Heart left ventricle (tissue), 16 donors: ENCODE data around the gene ABCC11. TPM values are rescaled to one million over a fixed set of nuclear protein-coding genes. Genes with fewer than 3 reads are reported as not detected.

Experiments used
- ATAC-seq, 4 donors: fragments of 200-7000 bp; cut with Tn5 transposase; one replicate each; pipeline ENCODE4 v1.9.1; 2020 to 2022; ENCODE audit warnings: moderate library complexity in 4 of 4, mild to moderate bottlenecking in 3 of 4, moderate number of reproducible peaks in 1 of 4
- DNase-seq, 5 donors: peaks; one replicate each; pipeline ENCODE4 v3.0.0-alpha.2; 2020
- H3K27ac ChIP-seq, 12 donors: fragments of 200-600 bp; sonication (generic) in 4 of 12; one replicate each; pipeline versions ENCODE4 v1.5.0 to v1.8.0; 2016 to 2022; ENCODE audit warnings: mild to moderate bottlenecking in 2 of 12
- H3K27me3 ChIP-seq, 9 donors: fragments of 200-600 bp; sonication (generic) in 2 of 9; one replicate each; pipeline versions ENCODE4 v1.5.1 to v1.8.0; 2016 to 2022; ENCODE audit warnings: mild to moderate bottlenecking in 3 of 9
- H3K36me3 ChIP-seq, 9 donors: fragments of 200-600 bp; sonication (generic) in 2 of 9; one replicate each; pipeline versions ENCODE4 v1.5.0 to v1.8.0; 2018 to 2022; ENCODE audit warnings: mild to moderate bottlenecking in 2 of 9
- H3K4me1 ChIP-seq, 12 donors: fragments of 200-600 bp; sonication (generic) in 4 of 12; one replicate each; pipeline versions ENCODE4 v1.5.0 to v1.8.0; 2016 to 2022; ENCODE audit warnings: mild to moderate bottlenecking in 3 of 12
- H3K4me3 ChIP-seq, 12 donors: fragments of 200-600 bp; sonication (generic) in 4 of 12; one replicate each; pipeline versions ENCODE4 v1.5.0 to v1.8.0; 2017 to 2022; ENCODE audit warnings: mild to moderate bottlenecking in 9 of 12, moderate library complexity in 4 of 12
- H3K9me3 ChIP-seq, 12 donors: fragments of 200-600 bp; sonication (generic) in 4 of 12; one replicate each; pipeline versions ENCODE4 v1.5.0 to v1.8.0; 2016 to 2022; ENCODE audit warnings: mild to moderate bottlenecking in 1 of 12
- CTCF ChIP-seq, 12 donors: fragments of 200-600 bp; sonication (generic) in 4 of 12; IDR thresholded peaks; one replicate each; pipeline versions ENCODE4 v1.5.0 to v1.8.0; 2018 to 2022; ENCODE audit warnings: antibody characterized with exemption in 12 of 12, mild to moderate bottlenecking in 5 of 12
- POLR2A ChIP-seq, 2 donors: fragments of 450-650 bp; IDR thresholded peaks; one replicate each; pipeline ENCODE4 v1.6.1; 2017; ENCODE audit warnings: antibody characterized with exemption in 2 of 2, mild to moderate bottlenecking in 2 of 2, moderate library complexity in 2 of 2
- WGBS, 4 donors: extraction: QIAGEN DNeasy Blood & Tissue Kit in 2 of 4; methylation state at CpG; one replicate each; pipeline versions ENCODE4 v1.1.5 to v1.1.7; 2013 to 2018; 5-methylcytosine and 5-hydroxymethylcytosine counted together
- intact Hi-C, 10 donors: fragments of 100-400 bp; cut with DNase I; formaldehyde crosslinking; loops; one replicate each; pipeline versions ENCODE4 v1.11.1 to v1.14.2; 2022
- polyA plus RNA-seq, 2 donors: library from polyadenylated mRNA; stranded (reverse); fragments of 200-250 nt; gene quantifications; one replicate each; pipeline ENCODE4 v1.2.3, GENCODE V29; 2013
- total RNA-seq, 9 donors: library from RNA; depleted of rRNA in 2 of 9; stranded (reverse); fragments of >200 nt in 2 of 9; fragmentation: NEBNext Ultra II Directional in 3 of 9; extraction: Animal tissue kit (Norgen Biotek cat#: 25700) in 3 of 9; gene quantifications; one replicate each; pipeline versions ENCODE4 v1.1.0 to v1.2.4, GENCODE V29; 2016 to 2023
- donor health status: ischemic (EF 13 %, LVEDD 7.1; RV severe dilation, severe dysfunction).
- donor health status: healthy with polysubstance abuse.
- donor health status: DM: no; HTN: yes; CAD: no.
- donor health status: DM: no; HTN: no; CAD: no.
- donor health status: ischemic (EF 25% LVEDD 6.9; RV normal size, moderate dysfunction).
- donor health status: ischemic (EF 25% LVEDD 5.7; RV mildly dilated, moderate dysfunction).
- donor health status: healthy.
- donor health status: DM: yes; HTN: yes; CAD: no.
- donor health status: ischemic (EF 35%, LVEDD 5.7; RV mildly dilated, moderate dysfunction).
- donor health status: nonischemic (EF 11% LVEDD 7.7; RV severe dilation, severe dysfunction).
- donor health status: DM: yes; HTN: yes; CAD: no.
- donor health status: PGD.
- donor health status: ischemic (EF 29% LVEDD 5.4; RV normal size, mild dysfunction).
- donor health status: nonischemic (EF 23%, LVEDD 6.1; RV moderate dilation, normal function).

ABCC11 gene
- total and polyA plus RNA-seq, 11 donors = 0.03 to 0.48 (median 0.20) TPM; not detected in 6

DNA sequence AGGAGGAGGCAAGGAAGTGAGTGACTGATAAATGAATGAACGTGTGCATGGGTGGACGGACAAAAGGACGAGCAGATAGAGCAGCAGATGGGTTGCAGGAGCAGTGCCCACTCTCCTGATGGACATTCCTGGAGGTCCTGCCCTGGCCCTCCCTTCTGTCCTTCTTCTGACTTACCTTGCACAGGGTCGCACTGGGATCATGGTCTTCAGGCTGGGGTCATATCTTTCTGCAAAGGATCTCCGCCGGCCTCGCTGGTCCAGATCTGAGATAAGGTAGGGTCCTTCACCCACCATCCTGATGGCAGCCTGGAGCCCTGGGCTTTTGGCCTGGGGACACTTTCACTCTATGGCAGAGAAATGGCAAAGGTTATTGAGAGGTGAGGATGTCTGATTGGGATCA is 101.2 kb downstream of the ABCC11 start:
- peaks cover 0 to 22% (median 6%) of the 10 kb centered on the region in 12 donors for H3K9me3 ChIP-seq
- intact Hi-C loops = no loop called here
- ATAC-seq (no peak), DNase-seq (no peak)
- WGBS, 4 donors = 86 to 91% (median 89%) methylated on average over 7 of the region's 7 CpGs
- no peaks in the 10 kb centered on the region for H3K36me3 ChIP-seq
- no peaks in the 10 kb centered on the region for H3K4me1 ChIP-seq
- no peaks in the 10 kb centered on the region for H3K27me3 ChIP-seq
- H3K27ac ChIP-seq = no peak overlapping the region
- TF ChIP-seq POLR2A (IDR thresholded peaks at IDR 0.05) (no peak), CTCF (IDR thresholded peaks at IDR 0.05) (no peak)
- H3K4me3 ChIP-seq = no peak overlapping the region

DNA sequence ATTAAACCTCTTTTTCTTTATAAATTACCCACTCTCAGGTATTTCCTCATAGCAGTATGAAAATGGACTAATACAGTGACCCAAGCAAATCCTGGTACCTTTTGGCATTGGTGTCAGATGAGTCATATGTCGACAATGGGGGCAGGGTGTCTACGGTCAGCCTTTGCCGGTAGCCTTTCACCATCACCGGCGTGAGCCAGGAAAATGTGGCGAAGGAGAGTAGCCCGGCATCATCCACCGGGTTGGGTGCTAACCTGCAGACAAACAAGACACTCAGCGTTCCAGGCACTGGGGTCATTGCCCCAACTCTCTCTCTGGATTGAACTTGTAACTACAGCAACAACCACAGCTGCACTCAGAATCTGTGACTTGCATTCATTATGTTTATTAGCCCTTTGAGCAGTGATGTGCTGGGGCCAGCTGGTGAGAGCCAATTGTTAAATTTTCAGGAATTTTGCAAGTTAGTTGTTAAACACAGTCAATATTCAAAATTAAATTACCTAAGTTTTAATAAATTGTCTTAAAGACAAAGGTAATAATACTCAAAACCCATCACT is 103.4 kb downstream of the ABCC11 start:
- H3K4me1 ChIP-seq = no peaks in the 10 kb centered on the region
- TF ChIP-seq POLR2A (IDR thresholded peaks at IDR 0.05) = no peak
- TF ChIP-seq CTCF (IDR thresholded peaks at IDR 0.05) = no peak
- H3K4me3 ChIP-seq = no peak overlapping the region
- H3K27me3 ChIP-seq = no peaks in the 10 kb centered on the region
- intact Hi-C loops = no loop called here
- no peak overlapping the region for H3K27ac ChIP-seq
- WGBS, 4 donors = 92 to 98% (median 97%) methylated on average over 9 of the region's 9 CpGs
- ATAC-seq = no peak
- no peaks in the 10 kb centered on the region for H3K36me3 ChIP-seq
- peaks cover 0 to 10% (median 0%) of the 10 kb centered on the region in 12 donors for H3K9me3 ChIP-seq
- DNase-seq = no peak

- Histone ChIP-seq H3K4me3 (no peak overlapping the region), H3K4me1 (peaks cover 3 to 26% (median 14%) of the 10 kb centered on the region in 12 donors), H3K27me3 (no peaks in the 10 kb centered on the region), H3K36me3 (no peaks in the 10 kb centered on the region), H3K9me3 (no peaks in the 10 kb centered on the region), H3K27ac (no peak overlapping the region)
- no peak for TF ChIP-seq POLR2A (IDR thresholded peaks at IDR 0.05)
- WGBS, 4 donors = 87 to 97% (median 96%) methylated on average over 6 of the region's 6 CpGs
- DNase-seq = no peak
- intact Hi-C loops = no loop called here
- ATAC-seq = no peak
Measured at GRCh38 chr16:48140821-48141220, 106.5 kb downstream of the ABCC11 start.

DNA sequence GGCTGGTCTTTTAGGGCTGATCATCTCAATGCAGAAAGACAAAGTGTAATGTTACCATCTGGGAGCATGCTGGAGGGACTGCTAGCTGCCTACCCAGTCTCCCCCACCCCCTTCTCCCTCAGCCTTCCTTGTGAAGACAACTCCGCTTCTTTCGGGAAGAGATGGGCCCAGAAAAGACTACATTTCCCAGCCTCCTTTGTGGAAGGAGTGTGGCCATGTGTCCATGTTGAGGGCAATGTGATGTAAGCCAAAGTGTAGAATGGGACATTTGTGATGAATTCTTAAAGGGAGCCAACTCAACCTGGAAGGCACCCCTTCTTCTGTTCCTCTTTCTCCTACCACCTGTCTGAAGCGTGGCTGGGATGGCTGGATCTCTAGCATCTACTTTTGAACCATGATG is 107.8 kb downstream of the ABCC11 start:
- 79 to 96% (median 93%) methylated on average over 3 of the region's 3 CpGs for WGBS, 4 donors
- no peak overlapping the region for H3K4me3 ChIP-seq
- intact Hi-C loops = no loop called here
- no peak for TF ChIP-seq CTCF (IDR thresholded peaks at IDR 0.05)
- no peak for TF ChIP-seq POLR2A (IDR thresholded peaks at IDR 0.05)
- DNase-seq (no peak), ATAC-seq (no peak)
- no peaks in the 10 kb centered on the region for H3K27me3 ChIP-seq
- no peaks in the 10 kb centered on the region for H3K9me3 ChIP-seq
- peaks cover 3 to 26% (median 14%) of the 10 kb centered on the region in 12 donors for H3K4me1 ChIP-seq
- H3K36me3 ChIP-seq = no peaks in the 10 kb centered on the region
- H3K27ac ChIP-seq = no peak overlapping the region

GRCh38 chr16:48138543-48138942 is 108.8 kb downstream of the ABCC11 start:
- no peak for ATAC-seq
- TF ChIP-seq POLR2A (IDR thresholded peaks at IDR 0.05) (no peak), CTCF (IDR thresholded peaks at IDR 0.05) (no peak)

More at GRCh38 chr16:48138543-48138942, 108.8 kb downstream of the ABCC11 start:
- intact Hi-C loops = no loop called here
- no peak overlapping the region for H3K27ac ChIP-seq
- WGBS, 4 donors = 86 to 93% (median 90%) methylated on average over 2 of the region's 2 CpGs
- no peak overlapping the region for H3K4me3 ChIP-seq
- DNase-seq = no peak
- no peaks in the 10 kb centered on the region for H3K36me3 ChIP-seq
- no peaks in the 10 kb centered on the region for H3K9me3 ChIP-seq
- peaks cover 3 to 26% (median 14%) of the 10 kb centered on the region in 12 donors for H3K4me1 ChIP-seq
- no peaks in the 10 kb centered on the region for H3K27me3 ChIP-seq
